ENCODE data around the gene C19orf18. TPM values are rescaled to one million over a fixed set of nuclear protein-coding genes. Genes with fewer than 3 reads are reported as not detected.
"Not testable (repeated sequence)": the region's sequence is repeated elsewhere in the genome, so short reads cannot be mapped to it uniquely, and the experiment has no call there.

Gene C19orf18
- not detected in 2 replicates for total RNA-seq (2014; rRNA removed)
- 0.23 TPM for polyA plus RNA-seq (2012)

GRCh38 chr19:57974434-57974833, at the start of gene C19orf18:
TSS of gene C19orf18 (minus strand) at chr19:57974534. CDS start at chr19:57974432, 102 bp downstream.
- DNase-seq (ENCODE audit: low read depth) = no peak

- no peak for DNase-seq (ENCODE audit: low read depth)
Observed at GRCh38 chr19:58022283-58022660, 47.9 kb upstream of the C19orf18 start.

GRCh38 chr19:58021541-58022282, 47.4 kb upstream of the C19orf18 start:
- peak; percentile 19 for DNase-seq (ENCODE audit: low read depth)

GRCh38 chr19:58020129-58020528, 45.8 kb upstream of the C19orf18 start:
- DNase-seq (ENCODE audit: low read depth) = no peak

GRCh38 chr19:58014141-58014540, 39.8 kb upstream of the C19orf18 start:
- DNase-seq (ENCODE audit: low read depth) = no peak

- no peak for DNase-seq (ENCODE audit: low read depth)
Observed at GRCh38 chr19:58010507-58010906, 36.2 kb upstream of the C19orf18 start.

GRCh38 chr19:58009666-58010301, 35.5 kb upstream of the C19orf18 start:
- no peak for DNase-seq (ENCODE audit: low read depth)

GRCh38 chr19:58009301-58009665, 34.9 kb upstream of the C19orf18 start:
- DNase-seq (ENCODE audit: low read depth) = no peak

- not testable (repeated sequence) for DNase-seq (ENCODE audit: low read depth)
Observed at GRCh38 chr19:58008877-58009276, 34.5 kb upstream of the C19orf18 start.

- DNase-seq (ENCODE audit: low read depth) = no peak
Observed at GRCh38 chr19:58007285-58007684, 33.0 kb upstream of the C19orf18 start.

- no peak for DNase-seq (ENCODE audit: low read depth)
Observed at GRCh38 chr19:58003174-58003828, 29.0 kb upstream of the C19orf18 start.

- peak; percentile 79 for DNase-seq (ENCODE audit: low read depth)
Observed at GRCh38 chr19:58002384-58003173, 28.2 kb upstream of the C19orf18 start, which contains the start of gene ZNF606. TSS of gene ZNF606 (minus strand) at chr19:58002820. CDS start at chr19:58001319, 1,501 bp downstream.

GRCh38 chr19:58001895-58002369, 27.6 kb upstream of the C19orf18 start:
- DNase-seq (ENCODE audit: low read depth) = peak; percentile 15

- no peak for DNase-seq (ENCODE audit: low read depth)
Observed at GRCh38 chr19:58000677-58001076, 26.3 kb upstream of the C19orf18 start.

- DNase-seq (ENCODE audit: low read depth) = no peak
Observed at GRCh38 chr19:57992841-57993240, 18.5 kb upstream of the C19orf18 start.

- no peak for DNase-seq (ENCODE audit: low read depth)
Observed at GRCh38 chr19:57978586-57979289, 4.4 kb upstream of the C19orf18 start.

- DNase-seq (ENCODE audit: low read depth) = no peak
Observed at GRCh38 chr19:57964761-57965160, 9.6 kb downstream of the C19orf18 start.

GRCh38 chr19:57961785-57962184, 12.5 kb downstream of the C19orf18 start:
- no peak for DNase-seq (ENCODE audit: low read depth)

- DNase-seq (ENCODE audit: low read depth) = no peak
Observed at GRCh38 chr19:57954996-57955395, 19.3 kb downstream of the C19orf18 start.

- DNase-seq (ENCODE audit: low read depth) = no peak
Observed at GRCh38 chr19:57949702-57950101, 24.6 kb downstream of the C19orf18 start.

- DNase-seq (ENCODE audit: low read depth) = no peak
Observed at GRCh38 chr19:57949296-57949695, 25.0 kb downstream of the C19orf18 start.
